Cardiac muscle cell (in vitro differentiated cells and primary cell): ENCODE measurements around the gene TES. TPM values are rescaled to one million over a fixed set of nuclear protein-coding genes. Genes with fewer than 3 reads are reported as not detected.

Experiments
- DNase-seq, 2 donors: peaks; one replicate each; pipeline versions ENCODE4 v3.0.0 to v3.0.0-alpha.2; 2010 to 2017; ENCODE audit warnings: low read depth in 1 of 2, low spot score in 1 of 2
- H3K27ac ChIP-seq: fragments of 200-600 bp; sonication (generic); 2 replicates; pipeline ENCODE4 v1.5.1; 2016
- H3K27me3 ChIP-seq: fragments of 200-600 bp; sonication (generic); 2 replicates; pipeline ENCODE4 v1.6.0; 2016; ENCODE audit warnings: control low read depth
- H3K36me3 ChIP-seq: fragments of 200-600 bp; sonication (generic); 2 replicates; pipeline ENCODE4 v1.5.1; 2016; ENCODE audit warnings: control low read depth
- H3K4me1 ChIP-seq: fragments of 200-600 bp; sonication (generic); 2 replicates; pipeline ENCODE4 v1.8.1; 2017; ENCODE audit warnings: low read depth, mild to moderate bottlenecking, mixed run types
- H3K4me3 ChIP-seq: fragments of 200-600 bp; sonication (generic); 2 replicates; pipeline ENCODE4 v1.5.1; 2016; ENCODE audit warnings: mild to moderate bottlenecking
- H3K9me3 ChIP-seq: fragments of 200-600 bp; sonication (generic); 2 replicates; pipeline ENCODE4 v1.5.1; 2017; ENCODE audit warnings: low read depth, mild to moderate bottlenecking, control low read depth
- polyA plus RNA-seq: library from polyadenylated mRNA; unstranded; fragments of >200 nt; fragmentation: Nextera tagmentation; extraction: Ambion mirVana; gene quantifications from 2 replicates; pipeline ENCODE4 v1.2.1, GENCODE V29; 2016
- total RNA-seq: library from RNA; depleted of rRNA; stranded (reverse); fragments of >200 nt; gene quantifications from 2 replicates; pipeline ENCODE4 v1.2.3, GENCODE V29; 2016
- TF ChIP-seq, protein P1 (sequence below): IDR thresholded peaks from 2 replicates; pipeline ENCODE4 v1.5.1; 2012; ENCODE audit warnings: low read depth, mild to moderate bottlenecking, low read length

The TES gene
- total and polyA plus RNA-seq, 2 experiments from 2014 or later = 13.4 to 29.1 TPM

DNA sequence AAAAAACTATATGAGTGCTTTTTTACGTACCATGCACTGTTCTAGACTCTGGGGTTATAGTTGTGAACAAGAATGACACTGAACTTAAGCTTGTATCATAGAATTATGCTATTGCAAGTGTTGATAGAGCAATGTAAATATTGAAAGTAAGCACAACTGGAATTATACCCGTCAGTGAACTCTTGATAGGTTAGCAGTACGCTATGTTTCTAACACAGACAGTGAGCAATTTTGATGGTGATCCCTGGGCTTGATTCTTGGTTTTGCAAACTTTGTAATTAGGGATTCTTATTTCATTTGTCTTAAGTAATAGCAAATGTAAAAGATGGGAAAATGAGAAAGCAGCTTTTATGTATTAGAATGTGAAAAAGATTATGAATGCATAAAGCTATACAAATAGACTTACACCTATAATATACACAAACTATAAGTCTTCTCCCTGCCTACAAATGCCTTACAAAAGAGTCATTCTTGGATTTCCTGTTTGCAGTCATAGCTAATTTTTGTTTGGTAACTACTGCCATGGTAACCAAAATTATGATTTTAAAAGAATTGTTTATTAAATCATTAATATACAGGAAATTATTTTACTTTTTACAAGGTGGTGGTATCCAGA, 6.7 kb downstream of the TES start:
- no peaks in the 10 kb centered on the region for H3K4me1 ChIP-seq
- H3K27me3 ChIP-seq = peaks cover 6% of the 10 kb centered on the region
- H3K9me3 ChIP-seq = no peaks in the 10 kb centered on the region
- H3K36me3 ChIP-seq = no peaks in the 10 kb centered on the region
- H3K27ac ChIP-seq = no peak overlapping the region
- H3K4me3 ChIP-seq = no peak overlapping the region
- TF ChIP-seq, protein P1, sequence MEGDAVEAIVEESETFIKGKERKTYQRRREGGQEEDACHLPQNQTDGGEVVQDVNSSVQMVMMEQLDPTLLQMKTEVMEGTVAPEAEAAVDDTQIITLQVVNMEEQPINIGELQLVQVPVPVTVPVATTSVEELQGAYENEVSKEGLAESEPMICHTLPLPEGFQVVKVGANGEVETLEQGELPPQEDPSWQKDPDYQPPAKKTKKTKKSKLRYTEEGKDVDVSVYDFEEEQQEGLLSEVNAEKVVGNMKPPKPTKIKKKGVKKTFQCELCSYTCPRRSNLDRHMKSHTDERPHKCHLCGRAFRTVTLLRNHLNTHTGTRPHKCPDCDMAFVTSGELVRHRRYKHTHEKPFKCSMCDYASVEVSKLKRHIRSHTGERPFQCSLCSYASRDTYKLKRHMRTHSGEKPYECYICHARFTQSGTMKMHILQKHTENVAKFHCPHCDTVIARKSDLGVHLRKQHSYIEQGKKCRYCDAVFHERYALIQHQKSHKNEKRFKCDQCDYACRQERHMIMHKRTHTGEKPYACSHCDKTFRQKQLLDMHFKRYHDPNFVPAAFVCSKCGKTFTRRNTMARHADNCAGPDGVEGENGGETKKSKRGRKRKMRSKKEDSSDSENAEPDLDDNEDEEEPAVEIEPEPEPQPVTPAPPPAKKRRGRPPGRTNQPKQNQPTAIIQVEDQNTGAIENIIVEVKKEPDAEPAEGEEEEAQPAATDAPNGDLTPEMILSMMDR = no peak
- peak in 1 of 2 donors; percentile 53 for DNase-seq

DNA sequence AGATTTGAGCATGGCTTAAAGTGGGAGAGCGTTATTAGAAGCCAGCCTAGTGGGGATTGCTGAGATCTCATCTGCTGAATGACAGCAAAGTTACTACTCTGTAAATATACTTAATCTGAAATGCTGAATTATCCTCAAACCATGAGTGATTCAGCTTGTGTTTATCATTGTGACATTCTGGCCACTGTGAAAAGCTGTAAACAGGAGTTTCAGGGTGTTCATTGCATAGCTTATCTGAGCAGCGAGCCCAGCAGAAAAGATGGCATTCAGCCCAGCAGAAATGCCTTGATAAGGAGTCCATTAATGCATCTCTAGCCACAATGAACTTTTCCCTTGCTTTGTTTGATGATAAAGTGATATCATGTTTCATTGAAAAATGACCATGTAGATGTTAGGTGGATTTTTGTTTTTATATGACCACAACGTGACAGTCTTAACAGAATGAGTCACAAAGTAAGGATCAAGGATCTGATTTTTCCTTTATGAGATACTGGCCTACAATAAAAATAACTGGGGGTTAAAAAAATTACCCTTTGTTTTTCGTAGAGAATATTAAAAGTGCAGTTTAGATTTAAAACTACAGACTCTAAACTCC, 7.8 kb downstream of the TES start:
- Histone ChIP-seq H3K4me3 (no peak overlapping the region), H3K36me3 (no peaks in the 10 kb centered on the region), H3K27me3 (no peaks in the 10 kb centered on the region), H3K9me3 (no peaks in the 10 kb centered on the region), H3K4me1 (no peaks in the 10 kb centered on the region), H3K27ac (no peak overlapping the region)
- TF ChIP-seq, protein P1 = no peak
- peak in 1 of 2 donors; percentile 85 for DNase-seq

DNA sequence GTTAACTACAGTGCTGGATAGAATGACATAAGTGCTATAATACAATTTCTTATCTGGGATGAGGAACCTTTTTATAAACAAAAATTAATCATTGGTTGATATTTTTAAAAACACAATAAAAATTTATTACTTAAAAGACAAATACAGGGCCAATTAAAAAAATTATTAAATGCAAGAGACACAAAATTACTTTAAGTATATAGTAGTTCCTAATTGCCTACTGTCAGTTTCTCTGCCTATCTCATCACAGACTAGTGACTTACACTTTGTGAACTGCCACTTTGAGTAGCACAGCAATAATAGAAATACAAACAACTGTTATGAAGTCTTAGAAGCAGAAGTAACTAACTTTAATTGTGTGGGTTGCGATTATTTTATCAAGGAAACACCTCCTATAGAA, 8.4 kb downstream of the TES start:
- DNase-seq = no peak
- Histone ChIP-seq H3K4me3 (no peak overlapping the region), H3K4me1 (no peaks in the 10 kb centered on the region), H3K27ac (no peak overlapping the region), H3K27me3 (no peaks in the 10 kb centered on the region), H3K9me3 (no peaks in the 10 kb centered on the region), H3K36me3 (no peaks in the 10 kb centered on the region)
- TF ChIP-seq, protein P1 = no peak

DNA sequence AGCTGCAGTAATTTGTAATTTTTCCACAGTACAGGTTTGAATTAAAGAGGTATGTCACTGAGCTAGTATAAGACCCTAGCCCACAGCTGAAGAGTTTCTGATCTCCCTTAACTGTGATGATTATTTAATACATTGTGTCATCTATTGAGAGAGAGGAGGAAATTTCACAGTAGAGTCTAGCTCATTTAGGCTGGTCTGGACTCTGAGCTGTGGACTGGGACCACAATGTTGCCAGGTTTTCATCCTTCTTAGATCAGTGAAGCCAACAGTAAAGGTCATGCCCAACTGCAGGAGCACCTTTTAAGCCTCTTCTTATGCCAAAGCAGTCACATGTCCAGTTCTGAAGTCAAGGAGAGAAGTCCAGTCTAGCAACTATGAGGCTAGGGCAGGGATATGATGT, 8.9 kb downstream of the TES start:
- no peaks in the 10 kb centered on the region for H3K4me1 ChIP-seq
- TF ChIP-seq, protein P1 = no peak
- H3K27ac ChIP-seq = no peak overlapping the region

DNA sequence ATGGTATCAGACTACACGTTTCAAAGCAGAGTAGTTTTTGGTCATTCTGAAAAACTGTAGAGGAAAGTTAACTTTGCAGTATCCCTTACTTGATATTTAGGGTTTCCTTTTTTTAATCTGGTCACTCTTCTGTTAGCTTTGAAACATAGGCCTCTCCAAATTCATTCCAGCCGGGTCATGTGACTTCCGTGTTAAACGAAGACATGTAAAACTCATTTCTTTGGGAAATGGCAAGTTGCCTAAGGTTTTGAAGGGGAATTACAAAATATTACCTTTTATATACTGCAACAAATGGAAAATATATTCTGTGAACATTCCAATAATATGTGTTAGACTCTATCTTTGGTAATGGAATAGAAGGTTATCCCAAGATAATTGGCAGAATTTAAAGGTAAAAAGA, 9.5 kb downstream of the TES start:
- Histone ChIP-seq H3K4me1 (no peaks in the 10 kb centered on the region), H3K27ac (no peak overlapping the region), H3K9me3 (no peaks in the 10 kb centered on the region), H3K27me3 (no peaks in the 10 kb centered on the region), H3K4me3 (no peak overlapping the region), H3K36me3 (no peaks in the 10 kb centered on the region)
- no peak for DNase-seq
- TF ChIP-seq, protein P1 = no peak

More for the DNA sequence above, 8.9 kb downstream of the TES start:
- DNase-seq = no peak
- H3K36me3 ChIP-seq = no peaks in the 10 kb centered on the region
- no peaks in the 10 kb centered on the region for H3K27me3 ChIP-seq
- H3K4me3 ChIP-seq = no peak overlapping the region
- H3K9me3 ChIP-seq = no peaks in the 10 kb centered on the region
